ENCODE results near the gene POTEE.
"Not testable (repeated sequence)": the region's sequence is repeated elsewhere in the genome, so short reads cannot be mapped to it uniquely, and the experiment has no call there.

Gene POTEE

DNA sequence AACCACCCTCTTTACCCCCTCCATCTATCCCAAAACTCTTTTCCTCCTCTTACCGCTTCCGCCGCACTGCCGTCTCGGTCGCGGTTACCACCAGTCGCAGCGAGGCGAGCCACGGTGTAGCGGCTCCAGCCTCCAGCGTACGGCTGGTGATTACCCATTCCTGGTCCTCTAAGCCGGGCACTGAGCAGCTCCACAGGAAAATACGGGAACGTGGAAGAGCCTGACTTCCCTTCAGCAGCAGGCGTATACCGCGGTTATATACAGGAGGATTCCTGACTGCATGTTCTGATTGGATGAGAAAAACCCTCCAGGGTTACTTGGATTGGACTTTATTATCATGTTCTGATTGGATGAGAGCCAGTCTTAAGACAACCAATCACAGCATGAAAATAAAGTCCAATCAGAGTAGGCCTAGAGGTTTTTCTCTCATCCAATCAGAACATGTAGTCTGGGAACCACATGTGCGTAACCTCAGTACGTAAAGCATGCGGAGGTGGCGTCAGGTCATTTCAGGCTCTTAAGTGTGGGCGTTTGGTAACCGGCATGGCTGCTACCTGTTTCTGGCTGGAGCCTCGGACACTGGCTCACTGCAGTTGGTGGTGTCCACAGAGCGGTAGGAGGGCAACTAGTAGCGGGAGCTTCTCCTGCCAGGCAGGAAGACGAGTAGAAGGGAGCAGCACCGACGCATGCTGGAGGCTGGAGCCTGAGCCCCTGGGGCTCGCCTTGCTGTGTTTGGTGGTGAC, at the start of gene POTEE:
TSS of gene POTEE (plus strand) at position 507 of the 743 bp plus-strand sequence. CDS start 8,867 bp downstream, outside the sequence.
- in situ Hi-C loops (cut with MboI; ENCODE audit: low sequenced_read_pairs, unreplicated experiment); DNase-seq (ENCODE audit: low spot score): not testable (repeated sequence)

DNA sequence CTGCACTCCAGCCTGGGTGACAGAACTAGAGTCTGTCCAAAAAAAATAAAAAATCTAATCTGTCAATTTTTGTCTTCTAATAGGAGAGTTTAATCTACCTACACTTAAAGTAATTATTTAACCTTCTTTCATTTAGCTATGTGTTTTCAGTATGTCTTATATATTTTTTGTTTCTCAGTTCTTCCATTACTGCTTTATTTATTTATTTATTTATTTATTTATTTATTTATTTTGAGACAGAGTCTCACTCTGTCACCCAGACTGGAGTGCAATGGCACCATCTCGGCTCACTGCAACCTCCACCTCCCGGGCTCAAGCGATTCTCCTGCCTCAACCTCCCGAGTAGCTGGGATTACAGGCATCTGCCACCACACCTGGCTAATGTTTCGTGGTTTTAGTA, 43.8 kb upstream of the POTEE start:
- in situ Hi-C loops (cut with MboI; ENCODE audit: low sequenced_read_pairs, unreplicated experiment): loop anchor here (25.0 kb wide), 1 partner anchor 147 kb away; no protein-coding TSS in a partner anchor
- not testable (repeated sequence) for DNase-seq (ENCODE audit: low spot score)

DNA sequence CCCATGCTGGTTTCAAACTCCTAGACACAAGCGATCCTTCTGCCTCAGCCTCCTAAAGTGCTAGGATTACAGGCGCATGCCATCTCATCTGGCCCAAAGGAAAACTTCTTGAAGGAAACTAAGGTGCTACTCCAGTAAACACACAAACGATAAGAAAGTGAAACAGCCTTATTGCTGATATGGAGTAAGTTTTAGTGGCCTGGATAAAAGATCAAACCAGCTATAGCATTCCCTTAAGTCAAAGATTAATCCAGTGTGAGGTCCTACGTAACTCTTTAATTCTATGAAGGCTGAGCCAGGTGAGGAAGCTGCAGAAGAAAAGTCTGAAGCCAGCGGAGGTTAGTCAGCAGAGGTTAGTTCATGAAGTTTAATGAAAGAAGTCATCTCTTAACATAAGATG, 40.8 kb upstream of the POTEE start:
- no peak for DNase-seq (ENCODE audit: low spot score)
- TF ChIP-seq, protein P1, sequence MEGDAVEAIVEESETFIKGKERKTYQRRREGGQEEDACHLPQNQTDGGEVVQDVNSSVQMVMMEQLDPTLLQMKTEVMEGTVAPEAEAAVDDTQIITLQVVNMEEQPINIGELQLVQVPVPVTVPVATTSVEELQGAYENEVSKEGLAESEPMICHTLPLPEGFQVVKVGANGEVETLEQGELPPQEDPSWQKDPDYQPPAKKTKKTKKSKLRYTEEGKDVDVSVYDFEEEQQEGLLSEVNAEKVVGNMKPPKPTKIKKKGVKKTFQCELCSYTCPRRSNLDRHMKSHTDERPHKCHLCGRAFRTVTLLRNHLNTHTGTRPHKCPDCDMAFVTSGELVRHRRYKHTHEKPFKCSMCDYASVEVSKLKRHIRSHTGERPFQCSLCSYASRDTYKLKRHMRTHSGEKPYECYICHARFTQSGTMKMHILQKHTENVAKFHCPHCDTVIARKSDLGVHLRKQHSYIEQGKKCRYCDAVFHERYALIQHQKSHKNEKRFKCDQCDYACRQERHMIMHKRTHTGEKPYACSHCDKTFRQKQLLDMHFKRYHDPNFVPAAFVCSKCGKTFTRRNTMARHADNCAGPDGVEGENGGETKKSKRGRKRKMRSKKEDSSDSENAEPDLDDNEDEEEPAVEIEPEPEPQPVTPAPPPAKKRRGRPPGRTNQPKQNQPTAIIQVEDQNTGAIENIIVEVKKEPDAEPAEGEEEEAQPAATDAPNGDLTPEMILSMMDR (IDR thresholded peaks at IDR 0.05; ENCODE audit: borderline replicate concordance, control extremely low read depth, extremely low read depth, insufficient read depth, missing control alignments): no peak
- in situ Hi-C loops (cut with MboI; ENCODE audit: low sequenced_read_pairs, unreplicated experiment): loop anchor here (25.0 kb wide), 1 partner anchor 144 kb away; no protein-coding TSS in a partner anchor

DNA sequence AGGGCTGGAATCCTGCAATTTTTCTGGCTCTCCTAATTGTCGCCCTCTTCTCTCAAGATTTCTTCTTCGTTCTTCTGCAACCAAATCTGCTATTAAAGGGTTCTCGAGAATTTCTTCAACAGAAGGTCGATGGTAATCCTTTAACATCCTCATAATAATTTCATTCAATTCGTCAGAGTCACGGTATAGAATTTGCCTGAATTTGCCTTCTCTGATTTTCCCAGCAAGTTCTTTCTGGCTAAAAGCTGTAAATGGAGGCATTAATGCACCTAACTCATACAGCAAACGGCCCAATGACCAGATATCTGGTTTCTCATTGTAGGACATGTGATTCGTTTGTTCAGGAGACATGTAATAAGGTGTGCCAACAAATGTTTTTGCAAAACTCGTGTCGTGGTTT, 31.3 kb upstream of the POTEE start:
- DNase-seq (ENCODE audit: low spot score); in situ Hi-C loops (cut with MboI; ENCODE audit: low sequenced_read_pairs, unreplicated experiment): not testable (repeated sequence)

DNA sequence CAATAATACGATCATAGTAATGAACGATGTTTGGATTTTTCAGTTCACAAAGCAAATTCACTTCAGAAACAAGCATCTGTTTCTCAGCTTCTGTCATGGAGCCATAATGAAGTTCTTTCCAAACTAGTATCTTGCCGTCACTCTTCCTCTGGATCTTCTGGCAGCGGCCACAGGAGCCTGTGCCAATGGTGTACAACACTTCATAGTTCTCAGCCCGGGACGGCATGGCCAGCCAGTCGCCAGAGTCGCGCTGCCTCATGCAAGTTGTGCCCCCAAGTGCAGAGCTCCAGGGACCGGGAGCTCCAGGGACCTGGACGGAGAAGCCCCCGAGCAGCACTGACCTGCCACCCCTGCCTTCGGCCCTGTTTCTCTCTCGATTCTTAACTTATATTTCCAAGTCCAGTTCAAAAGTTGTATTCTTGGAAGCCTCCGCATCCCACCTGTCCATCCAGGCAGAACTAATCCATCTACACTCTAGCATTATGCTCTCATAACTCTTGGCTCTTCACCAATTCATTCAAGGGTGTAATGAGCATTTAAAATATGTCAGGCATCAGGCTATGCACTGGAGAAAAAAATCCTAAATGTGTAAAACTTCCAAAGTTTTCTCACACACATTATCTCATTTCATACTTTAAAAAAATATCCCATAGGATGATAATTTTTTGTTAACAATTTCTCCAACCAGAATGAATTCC, 30.5 kb upstream of the POTEE start:
- in situ Hi-C loops (cut with MboI; ENCODE audit: low sequenced_read_pairs, unreplicated experiment); DNase-seq (ENCODE audit: low spot score): not testable (repeated sequence)

DNA sequence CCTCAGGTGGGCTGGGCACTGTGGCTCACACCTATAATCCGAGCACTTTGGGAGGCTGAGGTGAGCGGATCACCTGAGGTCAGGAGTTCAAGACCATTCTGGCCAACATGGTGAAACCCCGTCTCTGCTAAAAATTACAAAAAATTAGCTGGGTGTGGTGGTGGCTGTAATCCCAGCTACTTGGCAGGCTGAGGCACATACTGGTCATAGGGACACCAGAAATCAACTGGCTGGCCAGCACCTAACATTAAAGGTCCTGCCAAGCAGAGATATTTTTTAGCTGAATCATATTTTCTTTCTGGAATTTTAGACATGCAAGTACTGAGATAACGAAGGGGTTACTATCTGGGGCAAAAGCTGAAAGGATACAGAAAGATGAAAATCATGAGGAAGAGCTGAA, 27.9 kb upstream of the POTEE start:
- in situ Hi-C loops (cut with MboI; ENCODE audit: low sequenced_read_pairs, unreplicated experiment); DNase-seq (ENCODE audit: low spot score): not testable (repeated sequence)

DNA sequence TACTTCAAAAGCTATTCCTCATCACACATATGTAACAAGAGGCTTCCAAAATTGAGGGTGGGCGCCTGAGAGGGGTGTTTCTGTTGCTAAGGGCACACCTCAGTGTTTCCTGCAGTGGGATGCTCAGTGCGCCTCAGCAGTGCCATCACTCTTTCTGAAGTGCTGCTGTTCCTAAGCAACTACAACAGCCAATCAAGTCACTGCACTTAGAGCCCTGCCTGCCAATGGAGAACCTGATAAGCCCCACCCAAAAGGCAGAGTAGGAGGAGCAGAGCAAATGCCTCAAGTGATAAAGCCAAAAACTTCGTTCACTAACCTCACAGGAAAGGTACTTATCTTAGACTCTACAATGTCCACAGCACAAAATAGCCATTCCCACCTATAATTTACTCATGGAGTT, 15.9 kb upstream of the POTEE start:
- in situ Hi-C loops (cut with MboI; ENCODE audit: low sequenced_read_pairs, unreplicated experiment); DNase-seq (ENCODE audit: low spot score): not testable (repeated sequence)

DNA sequence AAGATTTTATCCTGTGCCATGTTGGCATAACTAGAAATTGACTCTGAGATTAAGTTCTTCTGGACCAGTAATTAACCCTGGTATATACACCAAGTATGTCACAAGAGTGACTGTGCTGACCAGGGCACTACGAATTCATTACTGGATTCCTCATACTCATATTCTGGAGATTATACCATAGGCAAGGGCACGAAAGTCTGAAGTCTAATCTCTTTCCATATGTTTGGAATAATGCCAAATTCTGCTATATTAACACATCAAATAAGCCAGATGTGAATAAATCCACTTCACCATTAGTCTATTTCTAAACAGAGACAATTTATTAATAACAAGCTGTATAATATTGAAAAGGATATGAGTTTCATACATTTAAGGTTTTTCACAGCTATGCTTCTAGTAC, 13.2 kb upstream of the POTEE start:
- in situ Hi-C loops (cut with MboI; ENCODE audit: low sequenced_read_pairs, unreplicated experiment); DNase-seq (ENCODE audit: low spot score): not testable (repeated sequence)

DNA sequence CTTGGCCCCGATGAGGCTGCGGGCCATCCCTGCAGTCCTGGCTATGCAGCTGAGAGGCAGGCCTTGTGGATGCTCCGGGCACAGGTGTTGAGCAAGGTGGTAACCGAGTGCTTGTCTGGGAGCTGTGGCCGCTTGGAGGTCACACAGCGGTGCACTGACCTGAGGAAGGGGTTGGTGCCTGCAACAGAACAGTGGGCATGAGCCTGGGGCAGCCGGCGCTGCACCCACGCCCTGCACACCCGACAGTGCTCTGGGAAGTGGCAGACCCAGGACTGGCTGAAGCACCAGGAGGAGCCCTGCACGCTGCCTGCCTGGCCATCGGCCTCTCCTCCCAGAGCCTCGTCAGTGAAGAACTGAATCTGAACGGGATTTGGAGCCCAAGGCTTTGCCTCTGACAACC, 8.2 kb upstream of the POTEE start:
- DNase-seq (ENCODE audit: low spot score): no peak
- TF ChIP-seq, protein P1 (IDR thresholded peaks at IDR 0.05; ENCODE audit: borderline replicate concordance, control extremely low read depth, extremely low read depth, insufficient read depth, missing control alignments): no peak
- in situ Hi-C loops (cut with MboI; ENCODE audit: low sequenced_read_pairs, unreplicated experiment): no loop called here

DNA sequence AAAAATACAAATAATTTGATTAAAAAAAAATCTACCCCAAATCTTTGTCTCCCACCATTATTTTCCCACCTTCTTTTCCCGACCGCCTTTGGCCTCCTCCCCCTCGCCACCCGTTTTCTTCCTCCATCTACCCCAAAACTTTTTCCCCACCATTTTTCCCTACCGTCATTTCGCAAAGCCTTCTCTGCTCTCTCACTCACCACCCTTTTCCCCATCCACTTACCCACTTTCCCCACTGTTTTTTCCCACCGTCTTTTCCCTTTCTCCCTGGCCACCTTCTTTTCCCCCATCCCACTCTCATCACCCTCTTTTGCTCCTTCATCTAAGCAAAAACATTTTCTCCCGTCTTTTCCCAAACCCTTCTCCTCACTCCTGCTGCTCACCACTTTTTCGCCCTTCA, 1.5 kb upstream of the POTEE start:
- DNase-seq (ENCODE audit: low spot score); in situ Hi-C loops (cut with MboI; ENCODE audit: low sequenced_read_pairs, unreplicated experiment): not testable (repeated sequence)

DNA sequence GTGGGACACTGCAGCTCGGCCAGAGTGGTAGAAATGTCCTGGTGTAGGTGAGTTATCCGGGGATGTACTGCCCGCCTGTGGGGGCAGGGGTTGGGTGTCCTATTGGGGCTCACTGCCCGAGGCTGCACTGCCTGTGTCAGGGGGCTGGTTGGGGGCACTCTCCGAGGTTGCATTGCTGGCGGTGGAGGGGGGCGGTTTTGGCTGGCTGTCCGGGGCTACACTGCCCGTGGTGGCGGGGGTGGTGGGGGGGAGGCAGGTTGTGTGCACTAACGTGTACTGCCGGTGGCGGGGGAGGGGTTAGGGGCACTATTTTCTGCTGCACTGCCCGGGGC, 403 bp downstream of the POTEE start:
- DNase-seq (ENCODE audit: low spot score); in situ Hi-C loops (cut with MboI; ENCODE audit: low sequenced_read_pairs, unreplicated experiment): not testable (repeated sequence)

DNA sequence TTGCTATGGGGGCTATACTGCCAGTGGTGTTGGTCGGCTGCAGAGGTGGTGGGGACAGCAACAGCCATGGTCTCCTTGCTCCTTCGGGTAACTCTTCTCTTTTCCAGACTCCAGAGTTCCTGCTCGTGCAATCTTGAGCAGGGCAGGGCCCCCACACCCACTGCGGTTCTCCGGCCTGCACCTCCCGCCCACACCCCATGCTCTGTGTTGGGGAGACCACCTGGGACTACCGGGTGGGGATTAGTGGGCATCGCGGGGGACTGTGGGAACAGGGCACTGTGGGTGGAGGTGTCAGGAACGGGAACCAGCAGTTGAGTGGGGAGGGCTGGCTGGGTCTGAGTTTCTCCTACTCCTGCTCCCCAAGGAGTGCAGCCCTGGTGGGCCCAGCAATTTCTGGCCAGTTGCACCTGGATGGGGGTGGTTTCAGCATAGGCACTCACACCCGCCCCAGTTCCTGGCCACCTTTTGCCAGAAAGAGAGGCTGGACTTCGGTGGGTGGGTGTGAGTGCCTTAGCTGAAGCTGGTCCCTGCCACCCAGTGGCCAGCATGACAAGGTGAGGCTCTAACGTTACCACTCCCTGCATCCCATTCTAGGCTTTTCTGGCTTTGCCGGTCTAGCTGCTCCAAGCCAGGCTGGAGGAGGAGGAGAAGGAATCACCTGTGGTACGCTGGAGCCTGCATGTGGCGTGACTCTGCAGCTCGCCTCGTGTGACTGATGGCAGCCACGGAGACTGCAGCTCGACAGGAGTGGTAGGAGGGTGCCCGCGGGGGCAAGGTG, 1.3 kb downstream of the POTEE start:
- in situ Hi-C loops (cut with MboI; ENCODE audit: low sequenced_read_pairs, unreplicated experiment): not testable (repeated sequence)

DNA sequence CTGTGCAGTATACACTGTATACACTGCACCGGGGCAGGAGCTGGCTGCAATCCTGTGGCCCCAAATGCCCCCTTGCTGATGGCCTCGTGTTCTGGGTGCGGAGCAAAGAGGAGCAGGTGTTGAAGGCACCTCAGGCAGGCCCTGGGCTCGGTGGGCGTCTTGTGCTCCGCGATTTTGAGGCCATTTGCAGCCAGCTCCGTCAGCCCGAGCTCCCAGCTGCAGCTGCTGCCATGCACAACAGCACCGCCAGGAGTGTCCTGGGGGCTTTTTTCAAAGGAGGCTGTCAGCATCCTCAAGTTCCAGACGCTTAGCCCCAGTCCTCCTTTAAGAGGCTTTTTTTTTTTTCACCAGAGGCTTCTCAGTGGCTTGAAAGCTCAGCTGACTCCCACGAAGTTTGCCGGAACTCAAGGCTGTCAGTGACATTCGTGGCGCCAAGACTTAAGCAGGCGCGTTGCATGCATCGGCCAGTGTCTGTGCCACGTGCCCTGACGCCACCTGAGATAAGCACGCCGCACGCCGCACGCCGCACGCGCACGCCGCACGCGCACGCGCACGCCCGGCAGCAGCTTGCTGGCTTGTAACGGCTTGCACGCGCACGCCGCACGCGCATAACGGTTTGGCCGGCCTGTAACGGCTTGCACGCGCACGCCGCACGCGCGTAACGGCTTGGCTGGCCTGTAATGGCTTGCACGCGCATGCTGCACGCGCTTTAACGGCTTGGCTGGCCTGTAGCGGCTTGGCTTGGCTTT, 8.1 kb downstream of the POTEE start:
- DNase-seq (ENCODE audit: low spot score); in situ Hi-C loops (cut with MboI; ENCODE audit: low sequenced_read_pairs, unreplicated experiment): not testable (repeated sequence)

More for the DNA sequence above, 1.3 kb downstream of the POTEE start:
- not testable (repeated sequence) for DNase-seq (ENCODE audit: low spot score)

DNA sequence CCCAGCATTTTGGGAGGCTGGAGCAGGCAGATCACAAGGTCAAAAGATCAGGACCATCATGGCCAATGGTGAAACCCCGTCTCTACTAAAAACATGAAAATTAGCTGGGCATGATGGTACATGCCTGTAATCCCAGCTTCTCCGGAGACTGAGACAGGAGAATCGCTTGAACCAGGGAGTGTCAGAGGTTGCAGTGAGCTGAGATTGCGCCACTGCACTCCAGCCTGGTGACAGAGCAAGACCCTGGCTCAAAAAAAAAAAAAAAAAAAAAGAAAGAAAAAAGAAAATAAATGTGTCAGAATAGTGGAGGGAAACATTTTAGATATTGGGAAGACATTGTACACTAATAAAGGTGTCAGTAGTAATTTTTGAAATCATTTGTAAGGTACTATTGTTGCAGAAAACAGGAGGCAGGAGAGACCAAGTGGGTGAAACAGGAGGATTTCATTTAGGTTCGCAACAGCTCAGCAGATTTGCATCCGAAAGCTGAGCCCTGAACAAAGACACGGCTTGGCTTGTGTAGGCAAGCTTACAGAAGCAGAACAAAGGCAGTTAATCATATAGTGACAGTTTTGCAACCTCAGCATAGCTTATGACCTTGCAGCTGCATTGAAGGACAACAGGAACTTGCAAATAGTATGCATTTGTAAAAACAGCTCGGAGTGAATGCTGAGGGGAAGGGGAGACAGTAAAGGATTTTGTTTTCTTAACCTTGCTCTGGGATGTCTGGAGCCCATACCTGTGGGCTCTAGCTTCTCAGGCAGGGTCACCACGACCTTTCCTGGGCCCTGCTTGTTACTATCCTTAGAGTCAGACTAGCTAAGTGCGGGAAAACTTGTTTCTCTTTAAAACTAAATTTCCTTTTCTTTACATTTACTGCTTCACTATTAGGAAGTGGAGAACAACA, 26.5 kb downstream of the POTEE start:
- DNase-seq (ENCODE audit: low spot score); in situ Hi-C loops (cut with MboI; ENCODE audit: low sequenced_read_pairs, unreplicated experiment): not testable (repeated sequence)
